HepG2 (cell line): ENCODE data around the gene RABL6. TPM values are rescaled to one million over a fixed set of nuclear protein-coding genes. Genes with fewer than 3 reads are reported as not detected.
A peak's percentile ranks its signal among the peaks of the same experiment; 100 is the strongest.

Experiments
- CCDC6 ChIP-seq: sonication (generic); formaldehyde crosslinking; IDR thresholded peaks from 2 replicates; pipeline ENCODE4 v1.8.1; 2022; ENCODE audit warnings: mild to moderate bottlenecking, missing genetic modification reagents, moderate library complexity
- DNMT3B ChIP-seq: conservative IDR thresholded peaks from 2 replicates; pipeline ENCODE4 v1.6.1; 2016; ENCODE audit warnings: missing biosample characterization, control low read depth
- EHMT2 ChIP-seq: fragments of 200-600 bp; sonication (generic); IDR thresholded peaks from 2 replicates; pipeline ENCODE4 v1.7.0; 2017; ENCODE audit warnings: antibody characterized with exemption, low read depth, low read length, borderline replicate concordance
- FOXC1 ChIP-seq: sonication (generic); formaldehyde crosslinking; IDR thresholded peaks from 2 replicates; pipeline ENCODE4 v1.8.0; 2022; ENCODE audit warnings: mild to moderate bottlenecking, missing genetic modification reagents, borderline replicate concordance
- HNRNPUL1 ChIP-seq: fragments of 200-400 bp; formaldehyde crosslinking; IDR thresholded peaks from 2 replicates; pipeline ENCODE4 v1.6.1; 2017; ENCODE audit warnings: low read depth, mild to moderate bottlenecking, low read length, moderate library complexity
- KDM1A ChIP-seq: IDR thresholded peaks from 2 replicates; pipeline ENCODE4 v1.6.1; 2016; ENCODE audit warnings: missing compliant biosample characterization
- MTF2 ChIP-seq: sonication (generic); formaldehyde crosslinking; IDR thresholded peaks from 2 replicates; pipeline ENCODE4 v1.5.0; 2020; ENCODE audit warnings: missing genetic modification reagents, borderline replicate concordance
- NFATC3 ChIP-seq: sonication (generic); formaldehyde crosslinking; IDR thresholded peaks from 2 replicates; pipeline ENCODE4 v1.5.1; 2020; ENCODE audit warnings: mild to moderate bottlenecking, missing genetic modification reagents
- NFKB2 ChIP-seq: sonication (generic); formaldehyde crosslinking; IDR thresholded peaks from 2 replicates; pipeline ENCODE4 v1.4.0; 2020; ENCODE audit warnings: missing genetic modification reagents, borderline replicate concordance
- RAD21 ChIP-seq: fragments of 450-650 bp; formaldehyde crosslinking; IDR thresholded peaks from 2 replicates; pipeline ENCODE4 v1.5.0; 2020; ENCODE audit warnings: mild to moderate bottlenecking
- RXRA ChIP-seq: sonication (generic); formaldehyde crosslinking; IDR thresholded peaks from 2 replicates; pipeline ENCODE4 v1.5.1; 2020; ENCODE audit warnings: missing genetic modification reagents
- SKIL ChIP-seq: sonication (generic); formaldehyde crosslinking; IDR thresholded peaks from 2 replicates; pipeline ENCODE4 v1.8.0; 2022; ENCODE audit warnings: missing genetic modification reagents, mild to moderate bottlenecking, moderate library complexity, borderline replicate concordance
- SMAD9 ChIP-seq: sonication (generic); formaldehyde crosslinking; IDR thresholded peaks from 2 replicates; pipeline ENCODE4 v1.5.1; 2020; ENCODE audit warnings: mild to moderate bottlenecking, missing genetic modification reagents
- SP1 ChIP-seq, 2 experiments: fragments of 450-650 bp in 1 of 2; sonication (generic) in 1 of 2; formaldehyde crosslinking in 1 of 2; IDR thresholded peaks; 2 replicates each; pipeline versions ENCODE4 v1.4.0 to v1.6.1; 2016 to 2020; ENCODE audit warnings: missing genetic modification reagents in 1 of 2
- STAT5B ChIP-seq: sonication (generic); formaldehyde crosslinking; IDR thresholded peaks from 2 replicates; pipeline ENCODE4 v1.4.0; 2020; ENCODE audit warnings: missing genetic modification reagents
- TMF1 ChIP-seq: sonication (generic); formaldehyde crosslinking; IDR thresholded peaks from 2 replicates; pipeline ENCODE4 v1.8.1; 2022; ENCODE audit warnings: low read depth, missing genetic modification reagents
- ZBTB43 ChIP-seq: sonication (generic); formaldehyde crosslinking; conservative IDR thresholded peaks from 2 replicates; pipeline ENCODE4 v1.4.0; 2020; ENCODE audit warnings: missing genetic modification reagents
- ZFP62 ChIP-seq: sonication (generic); formaldehyde crosslinking; IDR thresholded peaks from 2 replicates; pipeline ENCODE4 v1.4.0; 2020; ENCODE audit warnings: missing genetic modification reagents
- ZNF18 ChIP-seq: sonication (generic); formaldehyde crosslinking; IDR thresholded peaks from 2 replicates; pipeline ENCODE4 v1.8.0; 2022; ENCODE audit warnings: mild to moderate bottlenecking, missing genetic modification reagents; ENCODE audit not compliant: insufficient replicate concordance
- ZNF225 ChIP-seq: sonication (generic); formaldehyde crosslinking; IDR thresholded peaks from 2 replicates; pipeline ENCODE4 v1.4.0; 2020; ENCODE audit warnings: mild to moderate bottlenecking, missing genetic modification reagents
- ZNF562 ChIP-seq: sonication (generic); formaldehyde crosslinking; IDR thresholded peaks from 2 replicates; pipeline ENCODE4 v1.8.0; 2022; ENCODE audit warnings: missing genetic modification reagents, borderline replicate concordance
- ZNF800 ChIP-seq: sonication (generic); formaldehyde crosslinking; IDR thresholded peaks from 2 replicates; pipeline ENCODE4 v1.4.0; 2020; ENCODE audit warnings: missing genetic modification reagents
- polyA plus RNA-seq, 8 experiments: library from polyadenylated mRNA; depleted of rRNA in 3 of 8; stranded (reverse) in 7 of 8; unstranded in 1 of 8; fragments of >200 nt; fragmentation: Illumina TruSeq in 4 of 8; extraction: Trizol in 4 of 8; gene quantifications; 2 replicates each; pipeline versions ENCODE4 v1.2.1 to v1.2.3, GENCODE V29; 2011 to 2016; ENCODE audit warnings: low read depth in 4 of 8, missing spikeins in 1 of 8, mixed read lengths in 1 of 8; ENCODE audit not compliant: insufficient read depth in 1 of 8
- total RNA-seq, 5 experiments: library from RNA; depleted of rRNA; stranded (reverse); fragments of >200 nt; fragmentation: Illumina TruSeq; extraction: Trizol; gene quantifications; 2 replicates each; pipeline ENCODE4 v1.2.3, GENCODE V29; 2016; ENCODE audit warnings: low read depth in 1 of 5

Gene RABL6
- total and polyA plus RNA-seq, 2 of the 13 experiments (the other 11 are each of a cell fraction or from before 2014, with no cell fraction given): 81.5 to 125 TPM

- TF ChIP-seq TMF1 (CRISPR knock-in tag) (no peak), SP1 (IDR thresholded peaks at IDR 0.05) (no peak), SP1 (CRISPR knock-in tag; IDR thresholded peaks at IDR 0.05) (0 out of 2 replicates have a peak, but pooled peaks have one; percentile 62), ZNF18 (CRISPR knock-in tag) (no peak), CCDC6 (CRISPR knock-in tag) (no peak), HNRNPUL1 (no peak), SKIL (CRISPR knock-in tag) (peak; percentile 67; the same call in 1 of the 2 replicates), EHMT2 (no peak), RAD21 (CRISPR knock-in tag) (no peak; the same call in 1 of the 2 replicates), DNMT3B (CRISPR knock-in tag) (no peak), ZNF800 (CRISPR knock-in tag) (peak; percentile 67), SMAD9 (peak; percentile 48; the same call in 1 of the 2 replicates), ZBTB43 (CRISPR knock-in tag) (0 out of 2 replicates have a peak, but pooled peaks have one; percentile 26), RXRA (CRISPR knock-in tag) (peak; percentile 71), ZFP62 (CRISPR knock-in tag) (no peak), FOXC1 (CRISPR knock-in tag) (no peak; the same call in 1 of the 2 replicates), KDM1A (CRISPR knock-in tag) (no peak), ZNF225 (CRISPR knock-in tag) (no peak), NFKB2 (CRISPR knock-in tag) (peak; percentile 85; the same call in 1 of the 2 replicates), NFATC3 (CRISPR knock-in tag) (no peak), MTF2 (no peak), STAT5B (CRISPR knock-in tag) (no peak), ZNF562 (CRISPR knock-in tag) (no peak)
Measured at GRCh38 chr9:136799079-136799853, 8.5 kb upstream of the RABL6 start (continued).
